ENCODE measurements around the gene MBL2. TPM values are rescaled to one million over a fixed set of nuclear protein-coding genes. Genes with fewer than 3 reads are reported as not detected.

Gene MBL2
- total and polyA plus RNA-seq, 10 of the 15 experiments (the other 5 are each of a cell fraction or from before 2014, with no cell fraction given) = not detected

DNA sequence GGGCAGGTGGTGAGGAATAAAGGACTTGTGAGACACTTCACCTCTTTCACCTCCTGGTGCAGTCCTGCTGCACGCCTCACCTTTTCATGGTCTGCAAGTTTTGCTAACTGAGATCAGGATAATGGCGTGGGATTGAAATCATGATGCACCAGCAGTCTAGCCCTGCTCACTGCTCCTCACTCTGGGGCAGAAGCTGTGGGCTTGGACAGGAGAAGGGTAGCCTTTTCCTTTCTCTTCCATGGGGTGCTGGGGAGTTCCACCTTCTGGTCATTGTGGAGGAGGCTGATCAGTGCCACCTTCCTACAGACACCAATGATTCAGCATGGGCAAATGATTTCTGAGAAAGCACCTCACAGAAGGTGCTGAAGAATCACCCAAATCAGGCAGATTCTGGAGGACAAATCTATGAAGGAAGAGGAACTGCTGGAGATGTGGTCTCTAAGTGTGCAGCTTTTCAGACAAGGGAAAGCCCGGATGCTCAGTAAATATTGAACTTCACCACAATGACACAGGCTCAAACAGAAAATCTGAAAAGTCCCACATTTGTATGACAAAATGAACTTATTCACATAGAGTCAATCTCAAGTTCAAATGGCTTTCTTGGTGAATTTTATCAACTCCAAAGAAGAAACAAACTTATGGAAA, 19.7 kb downstream of the MBL2 start:
- no peaks in the 10 kb centered on the region for H3K9me3 ChIP-seq (replicated peaks; ENCODE audit: control insufficient read depth, insufficient read depth, low read length)
- no TSS peak for BruUV-seq (replicated peaks)
- H3K27ac ChIP-seq (ENCODE audit: control insufficient read depth, insufficient read depth) = no peak overlapping the region
- ChIA-PET POLR2A (no interaction called here), RAD21 (ENCODE audit: unreplicated experiment) (no interaction called here), CTCF (no interaction called here), SMC1A (ENCODE audit: uncharacterized antibody, unreplicated experiment) (no interaction called here)
- TF ChIP-seq BCLAF1 (IDR thresholded peaks at IDR 0.05) (no peak), SMAD1 (IDR thresholded peaks at IDR 0.05; ENCODE audit: low read depth, partially characterized antibody) (no peak), BMI1 (IDR thresholded peaks at IDR 0.05; ENCODE audit: borderline replicate concordance) (no peak), ATF7 (IDR thresholded peaks at IDR 0.05; ENCODE audit: low read depth) (no peak), CBX3 (IDR thresholded peaks at IDR 0.05; ENCODE audit: borderline replicate concordance, low read depth) (no peak), ZBTB40 (IDR thresholded peaks at IDR 0.05; ENCODE audit: borderline replicate concordance) (no peak), POLR2A (IDR thresholded peaks at IDR 0.05; ENCODE audit: low read depth, low read length) (no peak)
- TF ChIP-seq, protein P1, sequence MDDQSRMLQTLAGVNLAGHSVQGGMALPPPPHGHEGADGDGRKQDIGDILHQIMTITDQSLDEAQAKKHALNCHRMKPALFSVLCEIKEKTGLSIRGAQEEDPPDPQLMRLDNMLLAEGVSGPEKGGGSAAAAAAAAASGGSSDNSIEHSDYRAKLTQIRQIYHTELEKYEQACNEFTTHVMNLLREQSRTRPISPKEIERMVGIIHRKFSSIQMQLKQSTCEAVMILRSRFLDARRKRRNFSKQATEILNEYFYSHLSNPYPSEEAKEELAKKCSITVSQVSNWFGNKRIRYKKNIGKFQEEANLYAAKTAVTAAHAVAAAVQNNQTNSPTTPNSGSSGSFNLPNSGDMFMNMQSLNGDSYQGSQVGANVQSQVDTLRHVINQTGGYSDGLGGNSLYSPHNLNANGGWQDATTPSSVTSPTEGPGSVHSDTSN (IDR thresholded peaks at IDR 0.05; ENCODE audit: insufficient replicate concordance, low read depth, low read length) = no peak
- TF ChIP-seq, protein P2, sequence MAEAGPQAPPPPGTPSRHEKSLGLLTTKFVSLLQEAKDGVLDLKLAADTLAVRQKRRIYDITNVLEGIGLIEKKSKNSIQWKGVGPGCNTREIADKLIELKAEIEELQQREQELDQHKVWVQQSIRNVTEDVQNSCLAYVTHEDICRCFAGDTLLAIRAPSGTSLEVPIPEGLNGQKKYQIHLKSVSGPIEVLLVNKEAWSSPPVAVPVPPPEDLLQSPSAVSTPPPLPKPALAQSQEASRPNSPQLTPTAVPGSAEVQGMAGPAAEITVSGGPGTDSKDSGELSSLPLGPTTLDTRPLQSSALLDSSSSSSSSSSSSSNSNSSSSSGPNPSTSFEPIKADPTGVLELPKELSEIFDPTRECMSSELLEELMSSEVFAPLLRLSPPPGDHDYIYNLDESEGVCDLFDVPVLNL (IDR thresholded peaks at IDR 0.05; ENCODE audit: low read depth, low read length) = no peak
- no peak overlapping the region for H2AFZ ChIP-seq (ENCODE audit: control insufficient read depth, low read depth, low read length)
- WGBS (ENCODE audit: insufficient coverage, insufficient replicate concordance, low lambda C conversion rate, missing lambda C conversion rate) = 3% methylated on average over 3 of the region's 3 CpGs
- no peaks in the 10 kb centered on the region for H3K4me1 ChIP-seq (ENCODE audit: control insufficient read depth, insufficient read depth, low read length)
- H3K4me2 ChIP-seq (ENCODE audit: control insufficient read depth, insufficient read depth) = no peak overlapping the region
- intact Hi-C loops (cut with micrococcal nuclease; ENCODE audit: unreplicated experiment) (no loop called here), in situ Hi-C loops (cut with MboI) (no loop called here)
- FAIRE-seq (no peak), ATAC-seq (no peak), DNase-seq (ENCODE audit: low read depth, low spot score) (no peak)
- no peak overlapping the region for H3K4me3 ChIP-seq
- no peaks in the 10 kb centered on the region for H4K20me1 ChIP-seq (ENCODE audit: control insufficient read depth, insufficient read depth)
- no peaks in the 10 kb centered on the region for H3K27me3 ChIP-seq (replicated peaks in 1 of 2; ENCODE audit: control insufficient read depth in 2 of 2, insufficient read depth in 2 of 2, low read length in 1 of 2)
- no peaks in the 10 kb centered on the region for H3K36me3 ChIP-seq (ENCODE audit: control insufficient read depth in 2 of 2, insufficient read depth in 2 of 2, low read length in 1 of 2)
- H3K79me2 ChIP-seq (ENCODE audit: control insufficient read depth, insufficient read depth, low read length) = no peaks in the 10 kb centered on the region
- no peak overlapping the region for H3K9ac ChIP-seq (ENCODE audit: control insufficient read depth, insufficient read depth, low read length)

All from GM12878 (cell line).